ENCODE results near the gene ZNF385D. TPM values are rescaled to one million over a fixed set of nuclear protein-coding genes. Genes with fewer than 3 reads are reported as not detected.

ZNF385D gene
- total and polyA plus RNA-seq, 2 donors from 2014 or later, result 1.4 to 8.9 TPM

DNA sequence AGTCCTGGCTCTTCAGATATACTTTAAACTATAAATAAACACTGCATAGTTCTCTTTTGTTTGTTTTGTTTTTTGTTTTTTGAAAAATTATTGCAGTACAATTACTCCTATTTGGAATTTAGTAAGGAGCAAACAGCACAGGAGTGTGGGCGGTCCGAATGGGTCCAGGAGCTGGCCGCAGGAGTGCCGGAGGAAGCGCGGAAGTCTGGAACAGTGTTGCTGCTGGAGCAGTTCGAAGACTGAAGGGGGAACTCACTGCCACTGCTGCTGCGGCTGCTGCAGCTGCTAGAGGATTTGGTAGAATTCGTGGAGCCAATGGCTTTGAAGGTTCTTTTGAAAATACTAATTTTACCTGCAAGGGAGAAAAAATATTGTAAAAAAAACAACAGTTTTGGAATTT lies 329.9 kb downstream of the ZNF385D start:
- TF ChIP-seq, protein P1, sequence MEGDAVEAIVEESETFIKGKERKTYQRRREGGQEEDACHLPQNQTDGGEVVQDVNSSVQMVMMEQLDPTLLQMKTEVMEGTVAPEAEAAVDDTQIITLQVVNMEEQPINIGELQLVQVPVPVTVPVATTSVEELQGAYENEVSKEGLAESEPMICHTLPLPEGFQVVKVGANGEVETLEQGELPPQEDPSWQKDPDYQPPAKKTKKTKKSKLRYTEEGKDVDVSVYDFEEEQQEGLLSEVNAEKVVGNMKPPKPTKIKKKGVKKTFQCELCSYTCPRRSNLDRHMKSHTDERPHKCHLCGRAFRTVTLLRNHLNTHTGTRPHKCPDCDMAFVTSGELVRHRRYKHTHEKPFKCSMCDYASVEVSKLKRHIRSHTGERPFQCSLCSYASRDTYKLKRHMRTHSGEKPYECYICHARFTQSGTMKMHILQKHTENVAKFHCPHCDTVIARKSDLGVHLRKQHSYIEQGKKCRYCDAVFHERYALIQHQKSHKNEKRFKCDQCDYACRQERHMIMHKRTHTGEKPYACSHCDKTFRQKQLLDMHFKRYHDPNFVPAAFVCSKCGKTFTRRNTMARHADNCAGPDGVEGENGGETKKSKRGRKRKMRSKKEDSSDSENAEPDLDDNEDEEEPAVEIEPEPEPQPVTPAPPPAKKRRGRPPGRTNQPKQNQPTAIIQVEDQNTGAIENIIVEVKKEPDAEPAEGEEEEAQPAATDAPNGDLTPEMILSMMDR (IDR thresholded peaks at IDR 0.05; ENCODE audit: borderline replicate concordance, extremely low read depth, insufficient read depth), result no peak
- Histone ChIP-seq H3K4me1 (ENCODE audit: control insufficient read depth in 2 of 3, insufficient read depth in 2 of 3, low read depth in 1 of 3, low read length in 3 of 3) (no peaks in the 10 kb centered on the region), H3K9ac (ENCODE audit: low read length in 3 of 3) (no peak overlapping the region), H3K4me3 (ENCODE audit: low read length in 3 of 3) (no peak overlapping the region), H3K27ac (ENCODE audit: low read depth in 2 of 2, low read length in 2 of 2) (no peak overlapping the region), H3K9me3 (ENCODE audit: control insufficient read depth in 2 of 3, insufficient read depth in 1 of 3, low read length in 3 of 3) (no peaks in the 10 kb centered on the region), H3K27me3 (ENCODE audit: control insufficient read depth, insufficient read depth, low read length) (no peaks in the 10 kb centered on the region), H3K36me3 (ENCODE audit: control insufficient read depth in 2 of 3, insufficient read depth in 3 of 3, low read length in 3 of 3) (no peaks in the 10 kb centered on the region)
- DNase-seq (peak in 1 of 5 donors; percentile 40), FAIRE-seq (no peak)
- intact Hi-C loops (cut with DNase I), result no loop called here

DNA sequence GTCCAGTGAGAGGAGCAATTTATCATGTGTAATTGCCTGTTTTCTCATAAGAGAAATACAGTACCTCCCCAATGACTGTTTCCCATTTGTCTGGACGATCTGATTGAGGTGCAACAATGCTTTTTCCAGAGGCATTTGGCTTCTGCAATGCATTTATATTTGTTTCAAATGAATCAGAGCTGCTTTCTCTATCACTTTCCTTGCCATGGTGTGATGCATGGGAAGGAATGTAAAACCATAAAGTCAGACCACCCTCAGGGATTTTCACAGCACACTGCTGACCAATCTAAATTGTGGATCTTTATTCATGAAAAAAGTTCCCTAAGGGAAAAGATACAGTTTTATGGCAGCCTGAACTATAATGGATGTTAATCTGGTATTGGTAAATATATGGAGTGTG lies 333.0 kb downstream of the ZNF385D start:
- TF ChIP-seq, protein P1 (IDR thresholded peaks at IDR 0.05; ENCODE audit: borderline replicate concordance, extremely low read depth, insufficient read depth), result no peak
- Histone ChIP-seq H3K9ac (ENCODE audit: low read length in 3 of 3) (no peak overlapping the region), H3K4me1 (ENCODE audit: control insufficient read depth in 2 of 3, insufficient read depth in 2 of 3, low read depth in 1 of 3, low read length in 3 of 3) (no peaks in the 10 kb centered on the region), H3K27ac (ENCODE audit: low read depth in 2 of 2, low read length in 2 of 2) (no peak overlapping the region), H3K27me3 (ENCODE audit: control insufficient read depth, insufficient read depth, low read length) (no peaks in the 10 kb centered on the region), H3K9me3 (ENCODE audit: control insufficient read depth in 2 of 3, insufficient read depth in 1 of 3, low read length in 3 of 3) (no peaks in the 10 kb centered on the region), H3K4me3 (ENCODE audit: low read length in 3 of 3) (no peak overlapping the region), H3K36me3 (ENCODE audit: control insufficient read depth in 2 of 3, insufficient read depth in 3 of 3, low read length in 3 of 3) (no peaks in the 10 kb centered on the region)
- DNase-seq, result peak in 1 of 5 donors; percentile 14
- intact Hi-C loops (cut with DNase I), result no loop called here
- FAIRE-seq, result no peak

DNA sequence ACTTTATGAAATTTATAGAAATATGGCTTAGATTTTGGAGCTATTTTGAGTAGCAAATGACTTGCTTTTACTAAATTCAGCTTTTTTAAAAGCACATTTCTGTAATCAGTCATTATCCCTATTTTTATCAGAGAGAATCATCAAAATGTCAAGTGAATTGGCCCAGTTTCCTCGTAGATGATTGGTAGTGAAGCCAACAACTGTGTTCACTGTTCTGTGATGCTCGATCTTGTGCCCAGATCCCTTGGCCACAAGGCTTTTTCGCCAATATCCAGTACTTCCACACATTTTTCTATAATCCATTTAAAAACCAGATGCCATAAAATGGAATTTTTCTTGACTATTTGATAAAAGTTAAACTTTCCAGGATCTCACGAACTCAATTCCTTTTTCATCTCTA lies 336.5 kb downstream of the ZNF385D start:
- intact Hi-C loops (cut with DNase I), result no loop called here
- TF ChIP-seq, protein P1 (IDR thresholded peaks at IDR 0.05; ENCODE audit: borderline replicate concordance, extremely low read depth, insufficient read depth), result no peak
- Histone ChIP-seq H3K4me3 (ENCODE audit: low read length in 3 of 3) (no peak overlapping the region), H3K27me3 (ENCODE audit: control insufficient read depth, insufficient read depth, low read length) (no peaks in the 10 kb centered on the region), H3K4me1 (ENCODE audit: control insufficient read depth in 2 of 3, insufficient read depth in 2 of 3, low read depth in 1 of 3, low read length in 3 of 3) (no peaks in the 10 kb centered on the region), H3K36me3 (ENCODE audit: control insufficient read depth in 2 of 3, insufficient read depth in 3 of 3, low read length in 3 of 3) (no peaks in the 10 kb centered on the region), H3K27ac (ENCODE audit: low read depth in 2 of 2, low read length in 2 of 2) (no peak overlapping the region), H3K9ac (ENCODE audit: low read length in 3 of 3) (no peak overlapping the region), H3K9me3 (ENCODE audit: control insufficient read depth in 2 of 3, insufficient read depth in 1 of 3, low read length in 3 of 3) (no peaks in the 10 kb centered on the region)
- no peak for DNase-seq
- FAIRE-seq, result no peak

DNA sequence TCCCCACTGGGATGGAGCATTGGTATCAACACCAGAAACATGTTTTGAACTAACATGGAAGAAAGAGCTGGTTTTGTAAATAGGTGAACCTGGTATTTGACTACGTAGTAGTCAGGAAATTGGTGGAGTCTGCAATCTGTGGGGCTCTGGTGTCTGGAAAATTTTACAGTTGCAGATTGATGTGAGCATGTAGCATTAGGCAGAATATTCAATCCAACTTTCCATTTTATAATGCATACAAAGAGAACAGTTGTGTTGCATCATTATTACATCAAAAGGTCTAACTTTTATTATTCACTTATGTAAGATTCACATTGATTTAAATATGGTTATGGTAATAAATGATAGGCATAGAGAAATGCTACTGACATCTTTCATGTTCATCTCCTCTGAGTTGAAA lies 340.0 kb downstream of the ZNF385D start:
- intact Hi-C loops (cut with DNase I), result no loop called here
- no peak for DNase-seq
- Histone ChIP-seq H3K9ac (ENCODE audit: low read length in 3 of 3) (no peak overlapping the region), H3K9me3 (ENCODE audit: control insufficient read depth in 2 of 3, insufficient read depth in 1 of 3, low read length in 3 of 3) (no peaks in the 10 kb centered on the region), H3K27me3 (ENCODE audit: control insufficient read depth, insufficient read depth, low read length) (no peaks in the 10 kb centered on the region), H3K36me3 (ENCODE audit: control insufficient read depth in 2 of 3, insufficient read depth in 3 of 3, low read length in 3 of 3) (no peaks in the 10 kb centered on the region), H3K27ac (ENCODE audit: low read depth in 2 of 2, low read length in 2 of 2) (no peak overlapping the region), H3K4me1 (ENCODE audit: control insufficient read depth in 2 of 3, insufficient read depth in 2 of 3, low read depth in 1 of 3, low read length in 3 of 3) (no peaks in the 10 kb centered on the region), H3K4me3 (ENCODE audit: low read length in 3 of 3) (no peak overlapping the region)
- TF ChIP-seq, protein P1 (IDR thresholded peaks at IDR 0.05; ENCODE audit: borderline replicate concordance, extremely low read depth, insufficient read depth), result no peak
- FAIRE-seq, result no peak
